HepG2 (cell line): ENCODE measurements around the gene TTBK1. TPM values are rescaled to one million over a fixed set of nuclear protein-coding genes. Genes with fewer than 3 reads are reported as not detected.
A peak's percentile ranks its signal among the peaks of the same experiment; 100 is the strongest.

Experiments used
- MAX ChIP-seq: IDR thresholded peaks from 2 replicates; pipeline ENCODE4 v1.6.1; 2012; ENCODE audit warnings: inconsistent platforms
- SOX13 ChIP-seq, 3 experiments: fragments of 450-650 bp in 1 of 3; sonication (generic) in 1 of 3; formaldehyde crosslinking in 1 of 3; IDR thresholded peaks in 2 of 3; conservative IDR thresholded peaks in 1 of 3; 2 replicates each; pipeline versions ENCODE4 v1.5.0 to v1.6.1; 2016 to 2020; ENCODE audit warnings: antibody characterized with exemption in 1 of 3, mild to moderate bottlenecking in 1 of 3, missing compliant biosample characterization in 1 of 3, missing genetic modification reagents in 1 of 3, moderate library complexity in 1 of 3
- ZBTB20 ChIP-seq: sonication (generic); formaldehyde crosslinking; IDR thresholded peaks from 2 replicates; pipeline ENCODE4 v1.8.1; 2023; ENCODE audit warnings: missing genetic modification reagents, low read depth, mild to moderate bottlenecking, borderline replicate concordance
- ZBTB4 ChIP-seq: sonication (generic); formaldehyde crosslinking; IDR thresholded peaks from 2 replicates; pipeline ENCODE4 v1.4.0; 2020; ENCODE audit warnings: missing genetic modification reagents, mild to moderate bottlenecking, borderline replicate concordance
- ZBTB46 ChIP-seq: sonication (generic); formaldehyde crosslinking; IDR thresholded peaks from 2 replicates; pipeline ENCODE4 v1.4.0; 2020; ENCODE audit warnings: mild to moderate bottlenecking, missing genetic modification reagents, borderline replicate concordance
- ZHX1 ChIP-seq: sonication (generic); formaldehyde crosslinking; IDR thresholded peaks from 2 replicates; pipeline ENCODE4 v1.8.1; 2022; ENCODE audit warnings: low read depth, mild to moderate bottlenecking, missing genetic modification reagents
- ZNF142 ChIP-seq: sonication (generic); formaldehyde crosslinking; IDR thresholded peaks from 2 replicates; pipeline ENCODE4 v1.4.0; 2020; ENCODE audit warnings: missing genetic modification reagents
- ZNF784 ChIP-seq: sonication (generic); formaldehyde crosslinking; IDR thresholded peaks from 2 replicates; pipeline ENCODE4 v1.5.1; 2020; ENCODE audit warnings: missing genetic modification reagents, mild to moderate bottlenecking, borderline replicate concordance
- polyA plus RNA-seq, 8 experiments: library from polyadenylated mRNA; depleted of rRNA in 3 of 8; stranded (reverse) in 7 of 8; unstranded in 1 of 8; fragments of >200 nt; fragmentation: Illumina TruSeq in 4 of 8; extraction: Trizol in 4 of 8; gene quantifications; 2 replicates each; pipeline versions ENCODE4 v1.2.1 to v1.2.3, GENCODE V29; 2011 to 2016; ENCODE audit warnings: low read depth in 4 of 8, missing spikeins in 1 of 8, mixed read lengths in 1 of 8; ENCODE audit not compliant: insufficient read depth in 1 of 8
- total RNA-seq, 5 experiments: library from RNA; depleted of rRNA; stranded (reverse); fragments of >200 nt; fragmentation: Illumina TruSeq; extraction: Trizol; gene quantifications; 2 replicates each; pipeline ENCODE4 v1.2.3, GENCODE V29; 2016; ENCODE audit warnings: low read depth in 1 of 5

TTBK1 gene
- total and polyA plus RNA-seq, 2 of the 13 experiments (the other 11 are each of a cell fraction or from before 2014, with no cell fraction given), result 0.24 to 0.33 TPM

- TF ChIP-seq ZHX1 (CRISPR knock-in tag), result peak; percentile 57; the same call in 1 of the 2 replicates
- peak; percentile 94 for TF ChIP-seq ZBTB46 (CRISPR knock-in tag)
- TF ChIP-seq ZBTB20 (CRISPR knock-in tag), result peak; percentile 62; the same call in 1 of the 2 replicates
- TF ChIP-seq ZNF784 (CRISPR knock-in tag), result no peak; the same call in 1 of the 2 replicates
- TF ChIP-seq ZNF142, result peak; percentile 19; the same call in 1 of the 2 replicates
- TF ChIP-seq SOX13 (IDR thresholded peaks at IDR 0.05), result 0 out of 2 replicates have a peak, but pooled peaks have one; percentile 18
- TF ChIP-seq SOX13 (CRISPR knock-in tag; conservative IDR thresholded peaks at IDR 0.05 in 1 of 2, IDR thresholded peaks at IDR 0.05 in 1 of 2), result peak; percentile 5 to 49; a peak in 1 of 4 replicates
- no peak for TF ChIP-seq MAX
- 0 out of 2 replicates have a peak, but pooled peaks have one; percentile 84 for TF ChIP-seq ZBTB4 (CRISPR knock-in tag)
Observed at GRCh38 chr6:43277643-43278523, 34.6 kb downstream of the TTBK1 start (continued).
